HepG2 (cell line): Measurements from ENCODE around the gene ANKRD44.

Experiments used
- ATRX ChIP-seq: sonication (generic); formaldehyde crosslinking; IDR thresholded peaks from 2 replicates; pipeline ENCODE4 v1.4.0; 2020; ENCODE audit warnings: missing genetic modification reagents, borderline replicate concordance
- EP300 ChIP-seq, 3 experiments: sonication (generic) in 1 of 3; formaldehyde crosslinking in 1 of 3; IDR thresholded peaks; 2 replicates each; pipeline versions ENCODE4 v1.5.1 to v1.6.1; 2011 to 2020; ENCODE audit warnings: low read depth in 2 of 3, low read length in 2 of 3, borderline replicate concordance in 1 of 3, improper control_type of control experiment in 1 of 3, mild to moderate bottlenecking in 1 of 3, missing genetic modification reagents in 1 of 3, moderate library complexity in 1 of 3
- GMEB1 ChIP-seq: sonication (generic); formaldehyde crosslinking; IDR thresholded peaks from 2 replicates; pipeline ENCODE4 v1.5.1; 2020; ENCODE audit warnings: missing genetic modification reagents, mild to moderate bottlenecking, borderline replicate concordance
- HINFP ChIP-seq: sonication (generic); formaldehyde crosslinking; IDR thresholded peaks from 2 replicates; pipeline ENCODE4 v1.4.0; 2020; ENCODE audit warnings: low read depth, mild to moderate bottlenecking, missing genetic modification reagents
- HNRNPUL1 ChIP-seq: fragments of 200-400 bp; formaldehyde crosslinking; IDR thresholded peaks from 2 replicates; pipeline ENCODE4 v1.6.1; 2017; ENCODE audit warnings: low read depth, mild to moderate bottlenecking, low read length, moderate library complexity
- KLF16 ChIP-seq, 2 experiments: sonication (generic) in 1 of 2; formaldehyde crosslinking in 1 of 2; IDR thresholded peaks; 2 replicates each; pipeline versions ENCODE4 v1.6.1 to v1.8.0; 2016 to 2023; ENCODE audit warnings: missing genetic modification reagents in 2 of 2, missing compliant biosample characterization in 1 of 2
- MAZ ChIP-seq, 2 experiments: sonication (generic) in 1 of 2; formaldehyde crosslinking in 1 of 2; IDR thresholded peaks; 2 replicates each; pipeline versions ENCODE4 v1.5.0 to v1.6.1; 2012 to 2020; ENCODE audit warnings: low read depth in 2 of 2, mild to moderate bottlenecking in 2 of 2, borderline replicate concordance in 1 of 2, improper control_type of control experiment in 1 of 2, low read length in 1 of 2, missing genetic modification reagents in 1 of 2, moderate library complexity in 1 of 2
- NR3C1 ChIP-seq: sonication (generic); formaldehyde crosslinking; IDR thresholded peaks from 2 replicates; pipeline ENCODE4 v1.4.0; 2020; ENCODE audit warnings: missing genetic modification reagents
- RELA ChIP-seq: sonication (generic); formaldehyde crosslinking; IDR thresholded peaks from 2 replicates; pipeline ENCODE4 v1.4.0; 2020; ENCODE audit warnings: missing genetic modification reagents
- TAF1 ChIP-seq: sonication (generic); formaldehyde crosslinking; IDR thresholded peaks from 2 replicates; pipeline ENCODE4 v1.4.0; 2020; ENCODE audit warnings: missing genetic modification reagents
- TBP ChIP-seq: sonication (generic); formaldehyde crosslinking; IDR thresholded peaks from 2 replicates; pipeline ENCODE4 v1.5.0; 2020; ENCODE audit warnings: missing genetic modification reagents
- YY1 ChIP-seq: IDR thresholded peaks from 2 replicates; pipeline ENCODE4 v1.6.1; 2011; ENCODE audit warnings: low read length, low read depth, moderate library complexity, mild to moderate bottlenecking; ENCODE audit not compliant: insufficient read depth, insufficient replicate concordance
- ZNF318 ChIP-seq: sonication (generic); formaldehyde crosslinking; IDR thresholded peaks from 2 replicates; pipeline ENCODE4 v1.4.0; 2020; ENCODE audit warnings: mild to moderate bottlenecking, missing genetic modification reagents
- ZSCAN30 ChIP-seq: sonication (generic); formaldehyde crosslinking; IDR thresholded peaks from 2 replicates; pipeline ENCODE4 v1.5.0; 2020; ENCODE audit warnings: mild to moderate bottlenecking, missing genetic modification reagents

- TF ChIP-seq ZNF318 (CRISPR knock-in tag) (no peak), HNRNPUL1 (no peak), HINFP (CRISPR knock-in tag) (no peak), NR3C1 (no peak), RELA (no peak), YY1 (no peak), GMEB1 (CRISPR knock-in tag) (no peak), MAZ (IDR thresholded peaks at IDR 0.05; ENCODE audit: borderline replicate concordance, low read depth, low read length) (no peak), MAZ (CRISPR knock-in tag; IDR thresholded peaks at IDR 0.05; ENCODE audit: low read depth) (no peak), EP300 (IDR thresholded peaks at IDR 0.05; ENCODE audit: low read depth in 2 of 2, low read length in 2 of 2) (no peak), EP300 (CRISPR knock-in tag; IDR thresholded peaks at IDR 0.05; ENCODE audit: borderline replicate concordance) (no peak), KLF16 (CRISPR knock-in tag; IDR thresholded peaks at IDR 0.05) (no peak), TBP (CRISPR knock-in tag) (no peak), ATRX (CRISPR knock-in tag) (no peak), TAF1 (CRISPR knock-in tag) (no peak), ZSCAN30 (no peak)
Observed at GRCh38 chr2:197248623-197249022, 62.0 kb downstream of the ANKRD44 start.
